Measurements from ENCODE around the gene SEPTIN12.

- TF ChIP-seq, protein P1, sequence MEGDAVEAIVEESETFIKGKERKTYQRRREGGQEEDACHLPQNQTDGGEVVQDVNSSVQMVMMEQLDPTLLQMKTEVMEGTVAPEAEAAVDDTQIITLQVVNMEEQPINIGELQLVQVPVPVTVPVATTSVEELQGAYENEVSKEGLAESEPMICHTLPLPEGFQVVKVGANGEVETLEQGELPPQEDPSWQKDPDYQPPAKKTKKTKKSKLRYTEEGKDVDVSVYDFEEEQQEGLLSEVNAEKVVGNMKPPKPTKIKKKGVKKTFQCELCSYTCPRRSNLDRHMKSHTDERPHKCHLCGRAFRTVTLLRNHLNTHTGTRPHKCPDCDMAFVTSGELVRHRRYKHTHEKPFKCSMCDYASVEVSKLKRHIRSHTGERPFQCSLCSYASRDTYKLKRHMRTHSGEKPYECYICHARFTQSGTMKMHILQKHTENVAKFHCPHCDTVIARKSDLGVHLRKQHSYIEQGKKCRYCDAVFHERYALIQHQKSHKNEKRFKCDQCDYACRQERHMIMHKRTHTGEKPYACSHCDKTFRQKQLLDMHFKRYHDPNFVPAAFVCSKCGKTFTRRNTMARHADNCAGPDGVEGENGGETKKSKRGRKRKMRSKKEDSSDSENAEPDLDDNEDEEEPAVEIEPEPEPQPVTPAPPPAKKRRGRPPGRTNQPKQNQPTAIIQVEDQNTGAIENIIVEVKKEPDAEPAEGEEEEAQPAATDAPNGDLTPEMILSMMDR (conservative IDR thresholded peaks at IDR 0.05; ENCODE audit: low read depth in 2 of 2) = no peak
- no peak for TF ChIP-seq EZH2 (IDR thresholded peaks at IDR 0.05; ENCODE audit: low read depth, unreplicated experiment)
- TF ChIP-seq, protein P2, sequence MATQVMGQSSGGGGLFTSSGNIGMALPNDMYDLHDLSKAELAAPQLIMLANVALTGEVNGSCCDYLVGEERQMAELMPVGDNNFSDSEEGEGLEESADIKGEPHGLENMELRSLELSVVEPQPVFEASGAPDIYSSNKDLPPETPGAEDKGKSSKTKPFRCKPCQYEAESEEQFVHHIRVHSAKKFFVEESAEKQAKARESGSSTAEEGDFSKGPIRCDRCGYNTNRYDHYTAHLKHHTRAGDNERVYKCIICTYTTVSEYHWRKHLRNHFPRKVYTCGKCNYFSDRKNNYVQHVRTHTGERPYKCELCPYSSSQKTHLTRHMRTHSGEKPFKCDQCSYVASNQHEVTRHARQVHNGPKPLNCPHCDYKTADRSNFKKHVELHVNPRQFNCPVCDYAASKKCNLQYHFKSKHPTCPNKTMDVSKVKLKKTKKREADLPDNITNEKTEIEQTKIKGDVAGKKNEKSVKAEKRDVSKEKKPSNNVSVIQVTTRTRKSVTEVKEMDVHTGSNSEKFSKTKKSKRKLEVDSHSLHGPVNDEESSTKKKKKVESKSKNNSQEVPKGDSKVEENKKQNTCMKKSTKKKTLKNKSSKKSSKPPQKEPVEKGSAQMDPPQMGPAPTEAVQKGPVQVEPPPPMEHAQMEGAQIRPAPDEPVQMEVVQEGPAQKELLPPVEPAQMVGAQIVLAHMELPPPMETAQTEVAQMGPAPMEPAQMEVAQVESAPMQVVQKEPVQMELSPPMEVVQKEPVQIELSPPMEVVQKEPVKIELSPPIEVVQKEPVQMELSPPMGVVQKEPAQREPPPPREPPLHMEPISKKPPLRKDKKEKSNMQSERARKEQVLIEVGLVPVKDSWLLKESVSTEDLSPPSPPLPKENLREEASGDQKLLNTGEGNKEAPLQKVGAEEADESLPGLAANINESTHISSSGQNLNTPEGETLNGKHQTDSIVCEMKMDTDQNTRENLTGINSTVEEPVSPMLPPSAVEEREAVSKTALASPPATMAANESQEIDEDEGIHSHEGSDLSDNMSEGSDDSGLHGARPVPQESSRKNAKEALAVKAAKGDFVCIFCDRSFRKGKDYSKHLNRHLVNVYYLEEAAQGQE (IDR thresholded peaks at IDR 0.05; ENCODE audit: unreplicated experiment) = no peak
Observed at GRCh38 chr16:4777339-4778049, 10.7 kb downstream of the SEPTIN12 start.
